ENCODE measurements around the gene PPT2. TPM values are rescaled to one million over a fixed set of nuclear protein-coding genes. Genes with fewer than 3 reads are reported as not detected.

PPT2 gene
- total RNA-seq, 1 experiment from 2014 or later: 38.2 TPM

- Histone ChIP-seq H3K4me2 (peak overlapping the region; percentile 83), H3K36me3 (ENCODE audit: low read depth) (no peaks in the 10 kb centered on the region), H3K27me3 (ENCODE audit: insufficient read depth, low read depth) (no peaks in the 10 kb centered on the region), H3K9me3 (ENCODE audit: insufficient read depth, low read depth) (no peaks in the 10 kb centered on the region), H3K27ac (peak overlapping the region; percentile 86), H3F3A (ENCODE audit: insufficient read depth, low read depth) (peaks cover 15% of the 10 kb centered on the region; the same call in 1 of the 2 replicates), H3K9me2 (ENCODE audit: insufficient read depth) (no peaks in the 10 kb centered on the region), H3K4me1 (replicated peaks; ENCODE audit: insufficient read depth) (peaks cover 31% of the 10 kb centered on the region), H3K79me2 (ENCODE audit: low read depth) (peaks cover 29% of the 10 kb centered on the region), H3K4me3 (peak overlapping the region; percentile 98; the same call in 1 of the 2 replicates), H4K20me1 (ENCODE audit: insufficient read depth) (no peaks in the 10 kb centered on the region), H2AFZ (peak overlapping the region; percentile 76)
- BruUV-seq (replicated peaks): TSS peak; percentile 64
- ChIA-PET POLR2A (ENCODE audit: unreplicated experiment) (interaction anchor here (0.6 to 1.1 kb wide), 6 partner anchors 13 to 612 kb away, joined by 5 to 9 read pairs (median 6); partner anchors contain the start of genes DXO and PBX2), CTCF (interaction anchor here (0.9 kb wide), 1 partner anchor 13 kb away, joined by 4 read pairs; the partner anchor contains the start of gene PBX2)
- TF ChIP-seq EZH2 (IDR thresholded peaks at IDR 0.05; ENCODE audit: low read depth) (no peak), CTCF (conservative IDR thresholded peaks at IDR 0.05) (no peak)
- intact Hi-C loops (cut with micrococcal nuclease; ENCODE audit: unreplicated experiment): loop anchor here (1.0 to 10.0 kb wide), 3 partner anchors 22 to 512 kb away; partner anchors contain the start of genes C6orf47, CSNK2B, FKBPL and GPANK1
- DNase-seq: peak in 1 of 2 experiments; percentile 48
Measured at GRCh38 chr6:32177183-32177787, 23.3 kb downstream of the PPT2 start.

GRCh38 chr6:32177788-32178546 lies 24.0 kb downstream of the PPT2 start, which contains the start of gene RNF5:
Gene RNF5, plus strand, starts transcription at chr6:32178405. Its CDS starts 107 bp downstream, at chr6:32178512.
- intact Hi-C loops (cut with micrococcal nuclease; ENCODE audit: unreplicated experiment): loop anchor here (1.0 to 10.0 kb wide), 5 partner anchors 12 to 513 kb away; partner anchors contain the start of genes C6orf47, CSNK2B, FKBPL and GPANK1
- ChIA-PET POLR2A (ENCODE audit: unreplicated experiment) (interaction anchor here (0.6 to 1.1 kb wide), 6 partner anchors 12 to 611 kb away, joined by 5 to 9 read pairs (median 6); partner anchors contain the start of genes DXO and PBX2), CTCF (interaction anchor here (0.9 kb wide), 1 partner anchor 13 kb away, joined by 4 read pairs; the partner anchor contains the start of gene PBX2)
- peaks cover 29% of the 10 kb centered on the region for H3K4me1 ChIP-seq (replicated peaks; ENCODE audit: insufficient read depth)
- H3K27ac ChIP-seq: peak within 1 kb of the TSS; percentile 86
- no peaks in the 10 kb centered on the region for H3K9me2 ChIP-seq (ENCODE audit: insufficient read depth)
- H4K20me1 ChIP-seq (ENCODE audit: insufficient read depth): no peaks in the 10 kb centered on the region
- H3F3A ChIP-seq (ENCODE audit: insufficient read depth, low read depth): peaks cover 15% of the 10 kb centered on the region; the same call in 1 of the 2 replicates
- TF ChIP-seq CTCF (conservative IDR thresholded peaks at IDR 0.05) (no peak), EZH2 (IDR thresholded peaks at IDR 0.05; ENCODE audit: low read depth) (no peak)
- H3K27me3 ChIP-seq (ENCODE audit: insufficient read depth, low read depth): no peaks in the 10 kb centered on the region
- BruUV-seq (replicated peaks): no TSS peak
- peak within 1 kb of the TSS; percentile 98 for H3K4me3 ChIP-seq
- H3K4me2 ChIP-seq: peak within 1 kb of the TSS; percentile 83
- H3K79me2 ChIP-seq (ENCODE audit: low read depth): peaks cover 29% of the 10 kb centered on the region
- peak; percentile 91 to 99 for DNase-seq
- no peaks in the 10 kb centered on the region for H3K9me3 ChIP-seq (ENCODE audit: insufficient read depth, low read depth)
- H2AFZ ChIP-seq: peak within 1 kb of the TSS; percentile 76
- no peaks in the 10 kb centered on the region for H3K36me3 ChIP-seq (ENCODE audit: low read depth)

All from PC-9 (cell line).